Measurements from ENCODE around the gene MBNL1.

- TF ChIP-seq FOS (IDR thresholded peaks at IDR 0.05; ENCODE audit: borderline replicate concordance, insufficient read depth, low read length) (no peak), POLR2A (IDR thresholded peaks at IDR 0.05; ENCODE audit: low read depth, low read length) (no peak), GATA2 (IDR thresholded peaks at IDR 0.05; ENCODE audit: insufficient read depth, insufficient read length, low read depth, low read length) (no peak), MAX (IDR thresholded peaks at IDR 0.05; ENCODE audit: insufficient read depth, insufficient read length) (no peak), JUN (IDR thresholded peaks at IDR 0.05; ENCODE audit: borderline replicate concordance, insufficient read depth, insufficient read length, low read depth) (no peak)
- TF ChIP-seq, protein P1, sequence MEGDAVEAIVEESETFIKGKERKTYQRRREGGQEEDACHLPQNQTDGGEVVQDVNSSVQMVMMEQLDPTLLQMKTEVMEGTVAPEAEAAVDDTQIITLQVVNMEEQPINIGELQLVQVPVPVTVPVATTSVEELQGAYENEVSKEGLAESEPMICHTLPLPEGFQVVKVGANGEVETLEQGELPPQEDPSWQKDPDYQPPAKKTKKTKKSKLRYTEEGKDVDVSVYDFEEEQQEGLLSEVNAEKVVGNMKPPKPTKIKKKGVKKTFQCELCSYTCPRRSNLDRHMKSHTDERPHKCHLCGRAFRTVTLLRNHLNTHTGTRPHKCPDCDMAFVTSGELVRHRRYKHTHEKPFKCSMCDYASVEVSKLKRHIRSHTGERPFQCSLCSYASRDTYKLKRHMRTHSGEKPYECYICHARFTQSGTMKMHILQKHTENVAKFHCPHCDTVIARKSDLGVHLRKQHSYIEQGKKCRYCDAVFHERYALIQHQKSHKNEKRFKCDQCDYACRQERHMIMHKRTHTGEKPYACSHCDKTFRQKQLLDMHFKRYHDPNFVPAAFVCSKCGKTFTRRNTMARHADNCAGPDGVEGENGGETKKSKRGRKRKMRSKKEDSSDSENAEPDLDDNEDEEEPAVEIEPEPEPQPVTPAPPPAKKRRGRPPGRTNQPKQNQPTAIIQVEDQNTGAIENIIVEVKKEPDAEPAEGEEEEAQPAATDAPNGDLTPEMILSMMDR (IDR thresholded peaks at IDR 0.05; ENCODE audit: extremely low read depth in 1 of 2, insufficient read depth in 1 of 2, low read depth in 1 of 2, low read length in 2 of 2): no peak
Observed at GRCh38 chr3:152511904-152512303, 243.2 kb downstream of the MBNL1 start.
